PC-9 (cell line): ENCODE data around the gene PLEKHH1. TPM values are rescaled to one million over a fixed set of nuclear protein-coding genes. Genes with fewer than 3 reads are reported as not detected.
A peak's percentile ranks its signal among the peaks of the same experiment; 100 is the strongest.

Experiments used
- BruUV-seq: library from RNA; stranded (reverse); fragments of 400-500 nt; replicated peaks from 2 replicates; lab custom pipeline; 2021; lab: Mats Ljungman, UMichigan
- CTCF ChIA-PET: fragments of 300-600 bp; sonication (Branson Sonifier 250); formaldehyde crosslinking; loops from one replicate; lab custom pipeline; 2022; ENCODE audit warnings: antibody characterized with exemption; lab: Charles Lee
- POLR2A ChIA-PET: fragments of 300-600 bp; sonication (Branson Sonifier 250); formaldehyde crosslinking; loops from one replicate; lab custom pipeline; 2022; ENCODE audit warnings: antibody characterized with exemption; ENCODE audit not compliant: unreplicated experiment; lab: Charles Lee
- DNase-seq, 2 experiments: peaks; one replicate each; pipeline versions ENCODE4 v3.0.0 to v3.0.0-alpha.2; 2015 to 2022; ENCODE audit warnings: mixed read lengths in 1 of 2
- H2AFZ ChIP-seq: fragments of 200-600 bp; sonication (generic); 2 replicates; pipeline ENCODE4 v1.8.1; 2017; ENCODE audit warnings: antibody characterized with exemption
- H3F3A ChIP-seq: fragments of 200-600 bp; sonication (generic); 2 replicates; pipeline ENCODE4 v1.8.1; 2017; ENCODE audit warnings: antibody characterized with exemption, mild to moderate bottlenecking, low read depth; ENCODE audit not compliant: insufficient read depth
- H3K27ac ChIP-seq: fragments of 200-600 bp; sonication (generic); 2 replicates; pipeline ENCODE4 v1.6.1; 2016; ENCODE audit warnings: mixed run types
- H3K27me3 ChIP-seq: fragments of 200-600 bp; sonication (generic); 2 replicates; pipeline ENCODE4 v1.6.1; 2016; ENCODE audit warnings: low read depth, mixed run types; ENCODE audit not compliant: insufficient read depth
- H3K36me3 ChIP-seq: fragments of 200-600 bp; sonication (generic); 2 replicates; pipeline ENCODE4 v1.6.1; 2016; ENCODE audit warnings: low read depth, mixed run types
- H3K4me1 ChIP-seq: fragments of 200-600 bp; sonication (generic); replicated peaks from 2 replicates; pipeline ENCODE4 v1.6.1; 2016; ENCODE audit warnings: mixed run types; ENCODE audit not compliant: insufficient read depth
- H3K4me2 ChIP-seq: fragments of 200-600 bp; sonication (generic); 2 replicates; pipeline ENCODE4 v1.6.1; 2017; ENCODE audit warnings: mixed run types
- H3K4me3 ChIP-seq: fragments of 200-600 bp; sonication (generic); 2 replicates; pipeline ENCODE4 v1.6.1; 2016; ENCODE audit warnings: mixed run types
- H3K79me2 ChIP-seq: fragments of 200-600 bp; sonication (generic); 2 replicates; pipeline ENCODE4 v1.6.1; 2017; ENCODE audit warnings: low read depth, mixed run types
- H3K9me2 ChIP-seq: fragments of 200-600 bp; sonication (generic); 2 replicates; pipeline ENCODE4 v1.8.1; 2017; ENCODE audit warnings: mild to moderate bottlenecking; ENCODE audit not compliant: insufficient read depth
- H3K9me3 ChIP-seq: fragments of 200-600 bp; sonication (generic); 2 replicates; pipeline ENCODE4 v1.8.1; 2016; ENCODE audit warnings: low read depth; ENCODE audit not compliant: insufficient read depth
- H4K20me1 ChIP-seq: fragments of 200-600 bp; sonication (generic); 2 replicates; pipeline ENCODE4 v1.8.1; 2017; ENCODE audit not compliant: insufficient read depth
- EZH2 ChIP-seq: fragments of 200-600 bp; sonication (generic); IDR thresholded peaks from 2 replicates; pipeline ENCODE4 v1.8.0; 2017; ENCODE audit warnings: antibody characterized with exemption, low read depth
- intact Hi-C: fragments of 100-400 bp; cut with micrococcal nuclease; formaldehyde crosslinking; loops from one replicate; pipeline ENCODE4 v1.10.0; 2022; ENCODE audit not compliant: unreplicated experiment
- total RNA-seq: library from RNA; stranded (reverse); gene quantifications from 2 replicates; pipeline ENCODE4 v1.2.3, GENCODE V29; 2021
- TF ChIP-seq, protein P1 (sequence below): fragments of 200-600 bp; sonication (generic); conservative IDR thresholded peaks from 2 replicates; pipeline ENCODE4 v1.6.1; 2017; ENCODE audit warnings: mixed run types, antibody characterized with exemption, mild to moderate bottlenecking, moderate library complexity

Gene PLEKHH1
- total RNA-seq, 1 experiment from 2014 or later, result 13.6 TPM

DNA sequence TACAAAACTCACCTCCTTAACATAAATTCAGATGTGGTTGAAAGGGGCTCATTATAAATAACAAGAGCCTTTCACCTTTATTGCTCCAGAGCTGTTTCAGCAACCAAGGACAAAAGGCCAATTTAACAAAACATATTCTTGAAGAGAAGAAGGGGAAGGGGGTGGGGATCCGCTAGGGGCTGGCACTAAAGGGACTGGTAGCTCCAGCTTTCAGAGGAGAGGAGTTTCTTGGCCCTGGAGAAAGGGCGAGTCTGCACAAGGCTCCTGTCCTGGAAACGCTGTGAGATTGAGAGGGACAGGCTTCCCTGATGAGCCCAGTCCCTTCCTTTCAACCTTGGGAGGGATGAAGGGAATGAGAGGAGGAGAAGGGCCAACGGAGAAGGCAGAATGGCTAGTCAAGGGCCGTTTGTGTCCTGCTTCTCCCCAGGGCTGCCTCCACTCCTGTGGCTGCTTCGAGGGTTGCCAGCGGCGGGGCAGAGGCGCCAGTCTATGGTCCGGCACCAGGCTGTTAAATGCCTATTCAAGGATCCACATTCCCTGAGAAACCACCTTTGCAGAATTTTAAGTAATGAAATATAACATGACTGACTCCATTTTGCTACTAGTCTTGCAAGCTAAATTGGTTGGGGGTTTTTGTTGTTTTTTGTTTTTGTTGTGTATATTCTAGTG, 76.7 kb downstream of the PLEKHH1 start:
- ChIA-PET POLR2A (no interaction called here), CTCF (no interaction called here)
- intact Hi-C loops, result no loop called here

DNA sequence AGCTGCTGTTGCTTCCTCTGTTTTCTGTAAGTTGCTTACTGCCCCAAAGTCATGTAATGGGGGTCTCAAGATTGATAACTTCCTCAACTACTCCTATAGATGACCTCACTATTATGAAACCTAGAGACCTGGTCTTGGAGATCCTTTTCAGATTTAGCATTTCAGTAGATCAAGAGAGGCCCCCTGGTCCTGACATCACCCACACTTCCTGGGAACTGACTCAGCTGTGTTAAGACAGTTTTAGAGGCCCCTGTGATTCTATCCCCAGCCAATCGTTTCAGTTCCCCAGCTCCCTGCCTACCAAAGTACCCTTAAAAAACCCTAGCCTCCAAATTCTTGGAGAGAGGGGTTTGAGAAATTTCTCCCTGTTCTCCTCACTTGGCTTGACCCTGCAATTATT, 77.4 kb downstream of the PLEKHH1 start:
- H4K20me1 ChIP-seq, result no peaks in the 10 kb centered on the region
- ChIA-PET CTCF (no interaction called here), POLR2A (no interaction called here)
- no peaks in the 10 kb centered on the region for H3K9me2 ChIP-seq
- H2AFZ ChIP-seq, result no peak overlapping the region
- DNase-seq, result no peak
- no peaks in the 10 kb centered on the region for H3K79me2 ChIP-seq
- H3K36me3 ChIP-seq, result no peaks in the 10 kb centered on the region
- H3K9me3 ChIP-seq, result no peaks in the 10 kb centered on the region
- H3K4me2 ChIP-seq, result no peak overlapping the region
- TF ChIP-seq, protein P1, sequence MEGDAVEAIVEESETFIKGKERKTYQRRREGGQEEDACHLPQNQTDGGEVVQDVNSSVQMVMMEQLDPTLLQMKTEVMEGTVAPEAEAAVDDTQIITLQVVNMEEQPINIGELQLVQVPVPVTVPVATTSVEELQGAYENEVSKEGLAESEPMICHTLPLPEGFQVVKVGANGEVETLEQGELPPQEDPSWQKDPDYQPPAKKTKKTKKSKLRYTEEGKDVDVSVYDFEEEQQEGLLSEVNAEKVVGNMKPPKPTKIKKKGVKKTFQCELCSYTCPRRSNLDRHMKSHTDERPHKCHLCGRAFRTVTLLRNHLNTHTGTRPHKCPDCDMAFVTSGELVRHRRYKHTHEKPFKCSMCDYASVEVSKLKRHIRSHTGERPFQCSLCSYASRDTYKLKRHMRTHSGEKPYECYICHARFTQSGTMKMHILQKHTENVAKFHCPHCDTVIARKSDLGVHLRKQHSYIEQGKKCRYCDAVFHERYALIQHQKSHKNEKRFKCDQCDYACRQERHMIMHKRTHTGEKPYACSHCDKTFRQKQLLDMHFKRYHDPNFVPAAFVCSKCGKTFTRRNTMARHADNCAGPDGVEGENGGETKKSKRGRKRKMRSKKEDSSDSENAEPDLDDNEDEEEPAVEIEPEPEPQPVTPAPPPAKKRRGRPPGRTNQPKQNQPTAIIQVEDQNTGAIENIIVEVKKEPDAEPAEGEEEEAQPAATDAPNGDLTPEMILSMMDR, result no peak
- TF ChIP-seq EZH2, result no peak
- no peak overlapping the region for H3K27ac ChIP-seq
- H3F3A ChIP-seq, result no peaks in the 10 kb centered on the region
- no peaks in the 10 kb centered on the region for H3K4me1 ChIP-seq
- no TSS peak for BruUV-seq
- intact Hi-C loops, result no loop called here
- no peaks in the 10 kb centered on the region for H3K27me3 ChIP-seq
- no peak overlapping the region for H3K4me3 ChIP-seq

More for the DNA sequence above, 76.7 kb downstream of the PLEKHH1 start:
- no TSS peak for BruUV-seq
- no peaks in the 10 kb centered on the region for H3K27me3 ChIP-seq
- H3K4me3 ChIP-seq, result no peak overlapping the region
- DNase-seq, result no peak
- no peaks in the 10 kb centered on the region for H3F3A ChIP-seq
- no peak overlapping the region for H3K4me2 ChIP-seq
- H3K79me2 ChIP-seq, result no peaks in the 10 kb centered on the region
- H3K9me2 ChIP-seq, result no peaks in the 10 kb centered on the region
- H3K9me3 ChIP-seq, result no peaks in the 10 kb centered on the region
- no peaks in the 10 kb centered on the region for H4K20me1 ChIP-seq
- H3K4me1 ChIP-seq, result no peaks in the 10 kb centered on the region
- no peaks in the 10 kb centered on the region for H3K36me3 ChIP-seq
- no peak overlapping the region for H3K27ac ChIP-seq
- no peak for TF ChIP-seq EZH2
- TF ChIP-seq, protein P1, result no peak
- no peak overlapping the region for H2AFZ ChIP-seq

DNA sequence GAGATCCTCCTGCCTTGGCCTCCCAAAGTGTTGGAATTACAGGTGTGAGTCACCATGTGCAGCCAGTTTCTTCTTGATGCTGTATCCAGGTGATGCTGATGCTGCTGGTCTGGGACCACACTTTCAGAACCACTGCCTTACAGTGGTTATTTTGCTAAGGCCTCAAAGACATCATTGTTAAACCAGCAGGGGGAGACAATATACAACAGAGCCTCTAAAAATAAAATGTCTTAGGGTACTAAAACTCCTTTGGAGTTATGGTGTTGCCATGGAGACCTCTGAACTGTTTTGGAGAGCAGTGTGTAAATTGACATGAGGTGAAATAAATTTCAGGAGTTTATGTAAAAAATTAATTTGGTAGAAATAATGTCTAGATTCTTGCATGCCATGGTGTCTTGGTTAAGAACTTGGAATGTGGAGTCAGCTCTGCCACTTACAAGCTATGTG, 85.5 kb downstream of the PLEKHH1 start:
- Histone ChIP-seq H3K4me1 (peaks cover 23% of the 10 kb centered on the region), H3K27ac (peak overlapping the region; percentile 36), H3K27me3 (no peaks in the 10 kb centered on the region), H2AFZ (no peak overlapping the region), H3K79me2 (no peaks in the 10 kb centered on the region), H3K36me3 (no peaks in the 10 kb centered on the region), H4K20me1 (no peaks in the 10 kb centered on the region), H3K4me2 (peak overlapping the region; percentile 89), H3F3A (peaks cover 14% of the 10 kb centered on the region; the same call in 1 of the 2 replicates), H3K9me2 (no peaks in the 10 kb centered on the region), H3K4me3 (peak overlapping the region; percentile 73; the same call in 1 of the 2 replicates), H3K9me3 (no peaks in the 10 kb centered on the region)
- TF ChIP-seq, protein P1, result peak; percentile 91
- TF ChIP-seq EZH2, result no peak
- peak; percentile 25 to 74 for DNase-seq
- no TSS peak for BruUV-seq
- intact Hi-C loops, result loop anchor here (2.0 kb wide), 2 partner anchors 48 to 76 kb away; partner anchors contain the start of gene RDH11
- POLR2A ChIA-PET, result interaction anchor here (0.5 to 0.7 kb wide), 2 partner anchors 198 to 946 kb away, joined by 3 to 4 read pairs; partner anchors contain the start of gene ZFYVE26
- CTCF ChIA-PET, result interaction anchor here (0.5 to 3.1 kb wide), 7 partner anchors 48 to 233 kb away, joined by 3 to 16 read pairs (median 6); partner anchors contain the start of gene RDH11
